B cell (primary cell): ENCODE measurements around the gene ZYG11A. TPM values are rescaled to one million over a fixed set of nuclear protein-coding genes. Genes with fewer than 3 reads are reported as not detected.

ENCODE experiments used
- ATAC-seq: fragments of 200-7000 bp; cut with Tn5 transposase; one replicate; pipeline ENCODE4 v1.10.0; 2021; ENCODE audit warnings: low read depth, mild to moderate bottlenecking, moderate number of reproducible peaks, moderate library complexity
- CTCF ChIA-PET: fragments of 350-600 bp; sonication (Branson Sonifier 250); formaldehyde crosslinking; loops from one replicate; lab custom pipeline; 2021; ENCODE audit warnings: antibody characterized with exemption, inconsistent platforms; lab: Charles Lee
- POLR2A ChIA-PET: fragments of 350-600 bp; sonication (Branson Sonifier 250); formaldehyde crosslinking; loops from one replicate; lab custom pipeline; 2021; ENCODE audit warnings: antibody characterized with exemption; lab: Charles Lee
- DNase-seq: peaks from one replicate; pipeline ENCODE4 v3.0.0; 2013
- H2AFZ ChIP-seq: 2 replicates; pipeline ENCODE4 v1.6.1; 2012; ENCODE audit warnings: mild to moderate bottlenecking, low read depth, low read length; ENCODE audit not compliant: insufficient read depth, poor library complexity, severe bottlenecking
- H3K27ac ChIP-seq, 2 donors: 1 replicate in 1 of 2; 2 replicates in 1 of 2; pipeline ENCODE4 v1.5.1; 2012 to 2013; ENCODE audit warnings: low read length in 2 of 2, mild to moderate bottlenecking in 2 of 2, moderate library complexity in 1 of 2
- H3K27me3 ChIP-seq, 4 experiments: fragments of 200-600 bp in 1 of 4; sonication (generic) in 1 of 4; replicated peaks in 1 of 4; 1 replicate in 2 of 4; 2 replicates in 2 of 4; pipeline versions ENCODE4 v1.6.1 to v1.7.0; 2013 to 2016; ENCODE audit warnings: low read length in 3 of 4, mild to moderate bottlenecking in 2 of 4, mixed read lengths in 1 of 4, moderate library complexity in 1 of 4; ENCODE audit not compliant: insufficient read depth in 4 of 4, control insufficient read depth in 3 of 4; ENCODE audit errors: control extremely low read depth in 1 of 4
- H3K36me3 ChIP-seq, 2 experiments: replicated peaks in 1 of 2; 1 replicate in 1 of 2; 2 replicates in 1 of 2; pipeline versions ENCODE4 v1.6.1 to v1.7.1; 2013; ENCODE audit warnings: low read length in 1 of 2; ENCODE audit not compliant: insufficient read depth in 2 of 2, control insufficient read depth in 1 of 2; ENCODE audit errors: control extremely low read depth in 1 of 2, extremely low read depth in 1 of 2
- H3K4me1 ChIP-seq, 2 donors: fragments of 200-600 bp in 1 of 2; sonication (generic) in 1 of 2; 1 replicate in 1 of 2; 2 replicates in 1 of 2; pipeline versions ENCODE4 v1.5.1 to v1.6.1; 2013 to 2017; ENCODE audit warnings: low read length in 2 of 2; ENCODE audit not compliant: control insufficient read depth in 2 of 2, insufficient read depth in 2 of 2
- H3K4me2 ChIP-seq: replicated peaks from 2 replicates; pipeline ENCODE3; 2012; ENCODE audit warnings: mild to moderate bottlenecking, low read depth, low read length; ENCODE audit not compliant: poor library complexity, severe bottlenecking
- H3K4me3 ChIP-seq, 5 experiments: fragments of 200-600 bp in 1 of 5; sonication (generic) in 1 of 5; 1 replicate in 3 of 5; 2 replicates in 2 of 5; pipeline versions ENCODE4 v1.5.1 to v1.7.0; 2011 to 2016; ENCODE audit warnings: low read length in 4 of 5, mild to moderate bottlenecking in 4 of 5, low read depth in 2 of 5, control low read depth in 1 of 5, moderate library complexity in 1 of 5; ENCODE audit not compliant: insufficient read depth in 1 of 5; ENCODE audit errors: control extremely low read depth in 1 of 5, extremely low read depth in 1 of 5
- H3K79me2 ChIP-seq: fragments of 200-600 bp; sonication (generic); one replicate; pipeline ENCODE4 v1.6.0; 2016; ENCODE audit warnings: low read length; ENCODE audit not compliant: control insufficient read depth, insufficient read depth
- H3K9ac ChIP-seq: fragments of 200-600 bp; sonication (generic); 2 replicates; pipeline ENCODE4 v1.6.1; 2017; ENCODE audit warnings: mild to moderate bottlenecking, low read length, moderate library complexity
- H3K9me3 ChIP-seq, 3 donors: one replicate each; pipeline versions ENCODE4 v1.6.1 to v1.7.1; 2013; ENCODE audit warnings: low read length in 2 of 3; ENCODE audit not compliant: control insufficient read depth in 2 of 3, insufficient read depth in 1 of 3; ENCODE audit errors: control extremely low read depth in 1 of 3
- H4K20me1 ChIP-seq: 2 replicates; pipeline ENCODE4 v1.6.0; 2012; ENCODE audit warnings: mild to moderate bottlenecking, low read length; ENCODE audit not compliant: insufficient read depth, control insufficient read depth, poor library complexity, severe bottlenecking
- H3K27ac Mint-ChIP-seq: one replicate; pipeline ENCODE4 v1.8.0; 2021; ENCODE audit warnings: mixed read lengths
- H3K27me3 Mint-ChIP-seq: one replicate; pipeline ENCODE4 v1.8.0; 2021; ENCODE audit warnings: mixed read lengths
- H3K4me1 Mint-ChIP-seq: one replicate; pipeline ENCODE4 v1.8.0; 2021; ENCODE audit warnings: mixed read lengths
- H3K4me3 Mint-ChIP-seq: one replicate; pipeline ENCODE4 v1.8.0; 2021; ENCODE audit warnings: mixed read lengths
- H3K9me3 Mint-ChIP-seq: one replicate; pipeline ENCODE4 v1.8.0; 2022; ENCODE audit warnings: mixed read lengths; ENCODE audit not compliant: insufficient read depth
- CTCF ChIP-seq: fragments of 200-600 bp; IDR thresholded peaks from one replicate; pipeline ENCODE4 v1.8.0; 2022; ENCODE audit warnings: antibody characterized with exemption, mild to moderate bottlenecking
- EZH2 ChIP-seq: IDR thresholded peaks from 2 replicates; pipeline ENCODE4 v1.6.1; 2012; ENCODE audit warnings: borderline replicate concordance, low read depth, mild to moderate bottlenecking, moderate library complexity, low read length; ENCODE audit not compliant: insufficient read depth, poor library complexity, severe bottlenecking
- WGBS: methylation state at CpG from one replicate; pipeline ENCODE4 v1.1.5; 2013; ENCODE audit warnings: missing lambda C conversion rate; ENCODE audit not compliant: insufficient coverage; 5-methylcytosine and 5-hydroxymethylcytosine counted together
- intact Hi-C: fragments of 100-400 bp; cut with micrococcal nuclease; formaldehyde crosslinking; loops from one replicate; pipeline ENCODE4 v1.10.0; 2022
- polyA plus RNA-seq: library from polyadenylated mRNA; depleted of rRNA; stranded (reverse); fragments of >200 nt; gene quantifications from 2 replicates; pipeline ENCODE4 v1.2.3, GENCODE V29; 2012
- total RNA-seq, 2 donors: library from RNA; stranded (reverse); fragments of 120-200 nt in 1 of 2; gene quantifications; 1 replicate in 1 of 2; 2 replicates in 1 of 2; pipeline versions ENCODE4 v1.2.3 to v1.2.4, GENCODE V29; 2013 to 2022

ZYG11A gene
- total and polyA plus RNA-seq, 2 donors (not counting 1 experiment from before 2014, with no cell fraction given): 0.24 to 1.5 TPM

- H4K20me1 ChIP-seq: no peaks in the 10 kb centered on the region
- TF ChIP-seq CTCF (no peak), EZH2 (no peak)
- peaks cover under 1% of the 10 kb centered on the region in 2 donors for H3K4me1 ChIP-seq
- ChIA-PET CTCF (interaction anchor here (0.7 kb wide), 1 partner anchor 24 kb away, joined by 3 read pairs; no protein-coding TSS in a partner anchor), POLR2A (no interaction called here)
- H3K9me3 Mint-ChIP-seq: no peaks in the 10 kb centered on the region
- H3K79me2 ChIP-seq: no peaks in the 10 kb centered on the region
- H2AFZ ChIP-seq: no peak overlapping the region
- H3K27me3 ChIP-seq: peaks cover 0 to 5% (median 1%) of the 10 kb centered on the region in 4 experiments
- no peak overlapping the region for H3K9ac ChIP-seq
- no peak overlapping the region for H3K27ac ChIP-seq
- DNase-seq: no peak
- H3K27me3 Mint-ChIP-seq: peaks cover 5% of the 10 kb centered on the region
- no peak overlapping the region for H3K27ac Mint-ChIP-seq
- no peak overlapping the region for H3K4me3 ChIP-seq
- no peak overlapping the region for H3K4me2 ChIP-seq
- no peaks in the 10 kb centered on the region for H3K36me3 ChIP-seq
- intact Hi-C loops: no loop called here
- H3K9me3 ChIP-seq: peaks cover 0 to under 1% (median 0%) of the 10 kb centered on the region in 3 donors
- ATAC-seq: no peak
- no peak overlapping the region for H3K4me3 Mint-ChIP-seq
- peaks cover 7% of the 10 kb centered on the region for H3K4me1 Mint-ChIP-seq
- WGBS: no CpG with 5 or more reads among the region's 5 CpGs
Measured at GRCh38 chr1:52848423-52848822, 5.9 kb downstream of the ZYG11A start.

GRCh38 chr1:52850951-52851350 lies 8.4 kb downstream of the ZYG11A start:
- ATAC-seq (no peak), DNase-seq (no peak)
- intact Hi-C loops: no loop called here
- Histone ChIP-seq H3K9me3 (no peaks in the 10 kb centered on the region), H3K36me3 (no peaks in the 10 kb centered on the region), H3K79me2 (no peaks in the 10 kb centered on the region), H3K27ac (no peak overlapping the region), H4K20me1 (no peaks in the 10 kb centered on the region), H3K4me2 (no peak overlapping the region), H3K27me3 (peaks cover 0 to 1% (median 0%) of the 10 kb centered on the region in 4 experiments), H3K4me3 (no peak overlapping the region), H2AFZ (no peak overlapping the region), H3K9ac (no peak overlapping the region), H3K4me1 (no peaks in the 10 kb centered on the region)
- Mint-ChIP-seq H3K27me3 (no peaks in the 10 kb centered on the region), H3K4me3 (no peak overlapping the region), H3K4me1 (no peaks in the 10 kb centered on the region), H3K27ac (no peak overlapping the region), H3K9me3 (no peaks in the 10 kb centered on the region)
- WGBS: 90% methylated on average over 3 of the region's 4 CpGs
- CTCF ChIA-PET: no interaction called here
- TF ChIP-seq EZH2: no peak
- no peak for TF ChIP-seq CTCF
- POLR2A ChIA-PET: no interaction called here
